H54 (cell line): ENCODE data around the gene NXN.
"Not testable (repeated sequence)": the region's sequence is repeated elsewhere in the genome, so short reads cannot be mapped to it uniquely, and the experiment has no call there.

Source experiments
- DNase-seq: peaks from one replicate; pipeline ENCODE4 v3.0.0; 2011; ENCODE audit warnings: low spot score, mixed read lengths; ENCODE audit not compliant: insufficient read length
- FAIRE-seq: peaks from 3 replicates; lab custom pipeline; 2011; peaks lifted over from hg19 to GRCh38; lab: Jason Lieb, UNC
- POLR2A ChIP-seq: IDR thresholded peaks from 2 replicates; pipeline ENCODE4 v1.6.1; 2011; ENCODE audit warnings: low read depth, mild to moderate bottlenecking, low read length

NXN gene

GRCh38 chr17:946510-947236 is 32.9 kb downstream of the NXN start:
- TF ChIP-seq POLR2A: no peak
- no peak for DNase-seq
- FAIRE-seq: no peak

DNA sequence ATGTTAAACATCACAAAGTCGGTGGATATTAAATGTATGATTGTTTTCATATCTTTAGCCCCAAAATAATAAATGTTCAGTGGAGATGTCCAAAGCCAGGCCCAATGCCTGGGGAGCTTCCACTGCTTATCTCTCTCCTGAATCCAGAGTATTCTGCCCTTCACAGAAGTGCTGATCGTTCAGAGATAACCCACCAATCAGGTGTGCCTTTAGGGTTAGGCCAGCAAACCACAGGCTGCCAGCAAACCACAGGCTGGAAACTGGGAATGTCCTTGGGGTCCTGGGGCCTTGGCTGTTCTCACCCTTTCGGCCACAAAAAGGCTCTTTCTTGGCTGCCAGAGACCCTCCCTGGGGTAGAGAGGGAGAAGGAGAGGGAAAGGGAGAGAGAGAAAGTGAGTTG is 33.9 kb downstream of the NXN start:
- no peak for TF ChIP-seq POLR2A
- FAIRE-seq (no peak), DNase-seq (no peak)

GRCh38 chr17:944266-944826 is 35.2 kb downstream of the NXN start:
- FAIRE-seq: no peak
- no peak for DNase-seq
- TF ChIP-seq POLR2A: no peak

GRCh38 chr17:935485-935884 is 44.1 kb downstream of the NXN start:
- no peak for FAIRE-seq

GRCh38 chr17:933312-934073 is 46.1 kb downstream of the NXN start:
- peak; percentile 76 for DNase-seq

More at GRCh38 chr17:935485-935884, 44.1 kb downstream of the NXN start:
- no peak for TF ChIP-seq POLR2A
- DNase-seq: no peak

DNA sequence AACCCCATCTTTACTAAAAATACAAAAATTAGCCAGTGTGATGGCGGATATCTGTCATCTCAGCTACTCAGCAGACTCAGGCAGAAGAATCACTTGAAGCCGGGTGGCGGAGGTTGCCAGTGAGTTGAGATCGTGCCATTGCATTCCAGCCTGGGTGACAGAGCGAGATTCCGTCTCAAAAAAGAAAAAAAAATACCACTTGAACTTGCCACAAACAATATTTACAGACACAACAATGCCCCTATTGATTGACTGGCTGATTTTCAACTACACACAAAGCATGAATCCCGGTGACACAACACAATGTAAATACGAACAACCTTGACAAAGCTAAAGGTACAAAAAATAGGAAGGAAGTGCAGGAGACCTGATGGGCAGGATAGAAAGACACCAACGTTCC is 49.3 kb downstream of the NXN start:
- FAIRE-seq (no peak), DNase-seq (no peak)
- no peak for TF ChIP-seq POLR2A

More at GRCh38 chr17:933312-934073, 46.1 kb downstream of the NXN start:
- peak; percentile 58 for FAIRE-seq
- no peak for TF ChIP-seq POLR2A

GRCh38 chr17:929586-929985 is 50.0 kb downstream of the NXN start:
- no peak for TF ChIP-seq POLR2A

GRCh38 chr17:927611-928461 is 51.7 kb downstream of the NXN start:
- TF ChIP-seq POLR2A: no peak
- peak; percentile 75 for DNase-seq

More at GRCh38 chr17:929586-929985, 50.0 kb downstream of the NXN start:
- FAIRE-seq (no peak), DNase-seq (no peak)

GRCh38 chr17:925817-926216 is 53.8 kb downstream of the NXN start:
- TF ChIP-seq POLR2A: no peak
- no peak for FAIRE-seq
- no peak for DNase-seq

More at GRCh38 chr17:927611-928461, 51.7 kb downstream of the NXN start:
- peak; percentile 88 for FAIRE-seq

- FAIRE-seq (no peak), DNase-seq (no peak)
- no peak for TF ChIP-seq POLR2A
Measured at GRCh38 chr17:924711-925475, 54.7 kb downstream of the NXN start.

GRCh38 chr17:924306-924705 is 55.3 kb downstream of the NXN start:
- FAIRE-seq, DNase-seq: not testable (repeated sequence)

DNA sequence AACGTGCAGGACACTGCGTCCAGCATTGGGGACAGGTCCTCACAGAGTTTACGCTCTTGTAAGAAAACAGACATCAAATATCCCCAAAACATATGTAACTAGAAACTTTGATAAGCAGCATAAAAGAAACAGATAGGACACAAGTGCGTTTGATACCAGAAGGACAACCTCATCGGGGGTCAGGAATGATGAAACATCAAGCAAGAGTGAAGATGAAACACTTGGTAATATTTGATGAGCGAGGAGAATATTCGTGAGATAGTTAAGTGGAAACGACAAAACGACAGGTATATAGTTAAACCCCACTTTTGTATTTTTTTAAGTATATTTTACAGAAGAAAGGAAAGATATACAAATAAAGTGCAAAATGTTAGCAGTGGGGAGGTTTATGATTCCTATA is 55.9 kb downstream of the NXN start:
- TF ChIP-seq POLR2A: no peak
- DNase-seq (no peak), FAIRE-seq (no peak)

DNA sequence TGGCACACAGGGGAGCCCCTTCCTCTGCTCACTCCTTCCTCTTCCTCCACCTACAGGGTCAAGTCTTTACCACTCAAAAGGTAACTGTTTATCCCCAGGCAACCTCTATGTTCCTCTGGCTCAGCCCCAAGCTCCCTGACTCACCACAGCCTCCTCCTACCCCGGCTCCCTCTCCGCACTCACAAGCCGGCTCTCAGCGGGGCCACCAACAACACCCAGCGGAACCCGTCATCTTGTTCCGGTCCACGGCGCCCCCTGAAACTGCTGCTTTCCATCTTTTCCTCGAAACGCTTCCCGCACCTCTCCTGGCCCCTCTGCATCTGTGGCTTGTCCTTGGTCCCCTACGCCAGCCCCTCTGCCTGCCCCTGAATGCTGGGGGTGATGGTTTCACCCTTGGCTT is 58.4 kb downstream of the NXN start:
- no peak for TF ChIP-seq POLR2A
- FAIRE-seq (no peak), DNase-seq (peak; percentile 83)

DNA sequence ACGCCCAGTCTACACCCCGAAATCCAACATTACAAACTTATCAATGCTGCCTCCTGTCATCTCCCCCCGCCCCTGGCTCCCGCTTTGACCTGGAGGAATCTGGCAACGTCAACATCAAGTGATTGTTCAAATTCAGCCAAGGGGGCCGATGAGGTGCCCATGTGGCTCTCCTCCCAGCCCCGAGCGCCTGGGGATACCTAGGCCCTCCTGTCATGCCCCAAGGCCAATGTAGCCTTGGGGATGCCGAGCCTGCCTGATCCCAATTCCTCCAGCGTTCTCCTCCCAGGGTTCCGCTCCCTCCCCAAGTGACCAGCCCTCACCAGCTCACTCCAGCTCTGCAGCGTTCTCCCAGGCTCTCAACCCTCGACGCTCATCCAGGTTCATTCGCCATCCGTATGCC is 59.4 kb downstream of the NXN start:
- DNase-seq (no peak), FAIRE-seq (no peak)
- no peak for TF ChIP-seq POLR2A
